ENCODE data around the gene STK25.
"Not testable (repeated sequence)": the region's sequence is repeated elsewhere in the genome, so short reads cannot be mapped to it uniquely, and the experiment has no call there.

STK25 gene

GRCh38 chr2:241509155-241509784, 886 bp upstream of the STK25 start:
- no peak for DNase-seq (ENCODE audit: low read depth in 1 of 2, low spot score in 1 of 2)

- peak in 1 of 2 donors; percentile 16 for DNase-seq (ENCODE audit: low read depth in 1 of 2, low spot score in 1 of 2)
These were observed 749 bp downstream of the STK25 start for GRCh38 chr2:241507430-241508239.

- DNase-seq (ENCODE audit: low read depth in 1 of 2, low spot score in 1 of 2) = no peak
These were observed 1.5 kb downstream of the STK25 start for GRCh38 chr2:241506793-241507429.

- not testable (repeated sequence) for DNase-seq (ENCODE audit: low read depth in 1 of 2, low spot score in 1 of 2)
These were observed 2.1 kb downstream of the STK25 start for GRCh38 chr2:241506317-241506716.

- DNase-seq (ENCODE audit: low read depth in 1 of 2, low spot score in 1 of 2) = no peak
These were observed 2.6 kb downstream of the STK25 start for GRCh38 chr2:241505781-241506201.

GRCh38 chr2:241505086-241505780, 3.2 kb downstream of the STK25 start:
- DNase-seq (ENCODE audit: low read depth in 1 of 2, low spot score in 1 of 2) = no peak

- no peak for DNase-seq (ENCODE audit: low read depth in 1 of 2, low spot score in 1 of 2)
These were observed 4.5 kb downstream of the STK25 start for GRCh38 chr2:241503776-241504392.

- no peak for DNase-seq (ENCODE audit: low read depth in 1 of 2, low spot score in 1 of 2)
These were observed 6.1 kb downstream of the STK25 start for GRCh38 chr2:241502281-241502680.

GRCh38 chr2:241501551-241501950, 6.8 kb downstream of the STK25 start:
- DNase-seq (ENCODE audit: low read depth in 1 of 2, low spot score in 1 of 2) = no peak

GRCh38 chr2:241501099-241501541, 7.3 kb downstream of the STK25 start:
- DNase-seq (ENCODE audit: low read depth in 1 of 2, low spot score in 1 of 2) = no peak

GRCh38 chr2:241500431-241500975, 7.9 kb downstream of the STK25 start:
- no peak for DNase-seq (ENCODE audit: low read depth in 1 of 2, low spot score in 1 of 2)

- DNase-seq (ENCODE audit: low read depth in 1 of 2, low spot score in 1 of 2) = no peak
These were observed 8.4 kb downstream of the STK25 start for GRCh38 chr2:241500016-241500415.

GRCh38 chr2:241499146-241499965, 9.0 kb downstream of the STK25 start:
- DNase-seq (ENCODE audit: low read depth in 1 of 2, low spot score in 1 of 2) = no peak

GRCh38 chr2:241498115-241499070, 10.0 kb downstream of the STK25 start:
- DNase-seq (ENCODE audit: low read depth in 1 of 2, low spot score in 1 of 2) = no peak

- no peak for DNase-seq (ENCODE audit: low read depth in 1 of 2, low spot score in 1 of 2)
These were observed 11.2 kb downstream of the STK25 start for GRCh38 chr2:241496904-241497877.

- DNase-seq (ENCODE audit: low read depth in 1 of 2, low spot score in 1 of 2) = no peak
These were observed 12.2 kb downstream of the STK25 start for GRCh38 chr2:241496003-241496707.

Measured in activated T-helper 1 cell treated with anti-CD3 and anti-CD28 coated beads, Interleukin-2, amount 50 U/mL, for 16 hours (primary cell).